Activated T-cell treated with anti-CD3 and anti-CD28 coated beads, Interleukin-2, amount 50 U/mL, for 24 hours (primary cell): Measurements from ENCODE around the gene LRRC15.

ENCODE experiments used
- DNase-seq: peaks from one replicate; pipeline ENCODE4 v3.0.0-alpha.2; 2020
- H3K27ac Mint-ChIP-seq: 2 replicates; pipeline ENCODE4 v1.8.0; 2020; ENCODE audit warnings: mild to moderate bottlenecking, mixed read lengths
- H3K27me3 Mint-ChIP-seq: 2 replicates; pipeline ENCODE4 v1.8.0; 2020; ENCODE audit warnings: mixed read lengths
- H3K36me3 Mint-ChIP-seq: 2 replicates; pipeline ENCODE4 v1.8.0; 2020; ENCODE audit warnings: low read depth, mixed read lengths
- H3K4me1 Mint-ChIP-seq: 2 replicates; pipeline ENCODE4 v1.8.0; 2020; ENCODE audit warnings: low read depth, mixed read lengths
- H3K4me3 Mint-ChIP-seq: 2 replicates; pipeline ENCODE4 v1.8.0; 2020; ENCODE audit warnings: mild to moderate bottlenecking, moderate library complexity, mixed read lengths
- H3K9me3 Mint-ChIP-seq: 2 replicates; pipeline ENCODE4 v1.8.0; 2020; ENCODE audit warnings: mixed read lengths

The LRRC15 gene

DNA sequence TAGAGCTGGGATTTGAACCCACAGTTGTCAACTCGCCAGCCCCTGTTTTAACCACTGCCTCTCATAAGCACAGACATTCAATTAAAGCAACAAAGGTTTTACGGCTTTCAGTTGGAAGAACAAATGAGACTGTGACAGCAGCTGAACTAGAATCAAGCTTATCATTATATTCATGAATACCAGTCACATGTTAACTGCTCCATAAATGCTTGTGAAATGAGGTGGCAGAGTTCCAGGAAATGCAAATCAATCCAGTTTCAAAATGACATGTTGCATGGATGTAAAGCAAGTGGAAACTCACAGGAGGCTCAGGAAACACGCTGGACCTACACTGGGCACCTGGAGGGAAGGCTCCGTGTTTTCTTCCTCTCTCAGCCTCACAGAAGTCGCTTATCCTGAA lies 25.7 kb upstream of the LRRC15 start:
- Mint-ChIP-seq H3K9me3 (peaks cover 7% of the 10 kb centered on the region), H3K27ac (no peak overlapping the region), H3K36me3 (no peaks in the 10 kb centered on the region), H3K4me1 (peaks cover 57% of the 10 kb centered on the region), H3K4me3 (no peak overlapping the region), H3K27me3 (peaks cover 28% of the 10 kb centered on the region)
- DNase-seq: no peak

DNA sequence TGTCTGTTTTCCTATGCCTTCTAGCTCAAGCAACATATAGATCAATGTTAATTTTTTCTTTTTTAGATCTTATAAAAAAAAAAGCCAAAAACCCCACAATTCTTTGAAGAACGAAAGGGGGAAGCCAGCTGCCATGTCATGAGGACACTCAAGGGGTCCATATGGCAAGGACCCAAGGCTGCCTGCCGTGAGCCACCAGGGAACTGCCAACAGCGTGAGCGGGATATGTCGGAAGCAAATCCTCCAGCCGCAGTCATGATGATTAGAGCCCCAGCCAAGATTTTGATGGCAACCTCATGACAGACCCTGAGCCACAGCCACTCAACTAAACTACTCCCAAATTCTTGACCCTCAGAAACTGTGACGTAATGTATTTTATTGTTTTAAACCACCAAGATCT lies 23.0 kb upstream of the LRRC15 start:
- no peak overlapping the region for H3K27ac Mint-ChIP-seq
- no peak overlapping the region for H3K4me3 Mint-ChIP-seq
- H3K9me3 Mint-ChIP-seq: peaks cover 10% of the 10 kb centered on the region
- peaks cover 14% of the 10 kb centered on the region for H3K27me3 Mint-ChIP-seq
- H3K4me1 Mint-ChIP-seq: peaks cover 30% of the 10 kb centered on the region
- no peak for DNase-seq
- H3K36me3 Mint-ChIP-seq: no peaks in the 10 kb centered on the region

DNA sequence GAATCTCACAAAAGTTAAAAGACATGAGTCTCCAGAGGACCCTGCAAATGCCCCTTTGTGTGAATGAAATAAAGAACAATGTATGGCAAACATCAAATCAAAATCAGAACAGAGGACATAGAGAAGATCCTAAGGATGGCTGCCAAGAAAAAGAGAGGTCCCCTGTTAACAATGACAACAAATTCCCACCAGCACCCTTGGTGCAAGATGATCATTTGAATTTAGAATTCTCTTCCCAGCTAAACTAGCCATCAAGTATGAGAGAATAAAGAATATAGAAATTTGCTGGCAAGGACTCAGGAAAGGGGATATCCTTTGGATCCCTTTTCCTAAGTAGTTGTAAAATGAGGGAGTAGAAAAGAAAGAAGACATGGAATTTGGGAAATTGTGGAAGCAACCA lies 21.3 kb upstream of the LRRC15 start:
- H3K4me3 Mint-ChIP-seq: no peak overlapping the region
- no peak for DNase-seq
- H3K36me3 Mint-ChIP-seq: no peaks in the 10 kb centered on the region
- peaks cover 15% of the 10 kb centered on the region for H3K4me1 Mint-ChIP-seq
- no peaks in the 10 kb centered on the region for H3K27me3 Mint-ChIP-seq
- H3K9me3 Mint-ChIP-seq: peaks cover 10% of the 10 kb centered on the region
- H3K27ac Mint-ChIP-seq: no peak overlapping the region

DNA sequence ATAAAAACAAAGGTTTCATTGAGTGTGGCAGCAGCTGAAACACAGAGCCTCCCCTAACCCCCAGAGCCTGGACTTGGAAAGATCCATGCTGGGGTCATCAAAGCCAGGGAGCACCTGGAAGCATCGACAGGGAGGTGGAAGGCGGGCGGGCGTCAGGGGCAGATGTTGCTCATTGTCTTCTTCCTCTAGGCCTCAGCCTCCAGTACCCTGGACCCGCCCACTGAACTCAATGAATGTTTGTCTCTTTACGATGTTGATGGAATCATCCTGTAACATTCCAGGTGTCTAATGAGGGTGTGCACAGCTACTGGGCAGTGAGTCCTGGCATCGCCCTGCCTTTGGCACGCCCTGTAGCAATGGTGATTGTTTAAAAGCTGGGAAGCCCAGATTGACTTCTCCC lies 19.7 kb upstream of the LRRC15 start:
- Mint-ChIP-seq H3K27ac (no peak overlapping the region), H3K9me3 (peaks cover 10% of the 10 kb centered on the region), H3K4me1 (no peaks in the 10 kb centered on the region), H3K36me3 (no peaks in the 10 kb centered on the region), H3K27me3 (no peaks in the 10 kb centered on the region), H3K4me3 (no peak overlapping the region)
- DNase-seq: peak; percentile 16

DNA sequence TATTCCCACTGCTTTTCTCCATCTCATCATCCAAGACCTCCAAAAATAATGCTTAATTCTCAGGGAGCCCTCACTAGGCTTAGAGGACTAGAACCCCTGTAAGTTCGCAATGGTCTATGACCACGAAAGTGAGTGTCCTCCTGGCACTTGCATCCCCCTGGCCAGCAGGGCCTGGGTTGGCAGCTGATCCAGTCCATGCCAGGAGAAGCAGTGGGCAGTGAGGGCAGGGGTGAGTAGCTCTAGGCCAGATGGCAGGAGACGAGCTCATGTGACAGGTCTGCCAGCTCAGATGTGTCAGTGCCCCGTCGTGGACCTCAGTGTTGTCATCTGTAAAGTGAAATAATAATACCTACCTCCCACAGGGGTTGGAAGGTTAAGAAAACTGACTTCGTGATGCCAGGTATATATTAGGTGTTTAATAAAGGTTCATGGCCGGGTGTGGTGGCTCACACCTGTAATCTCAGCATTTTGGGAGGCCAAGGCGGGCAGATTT lies 18.4 kb upstream of the LRRC15 start:
- no peak overlapping the region for H3K27ac Mint-ChIP-seq
- H3K36me3 Mint-ChIP-seq: no peaks in the 10 kb centered on the region
- H3K4me1 Mint-ChIP-seq: no peaks in the 10 kb centered on the region
- H3K4me3 Mint-ChIP-seq: no peak overlapping the region
- H3K27me3 Mint-ChIP-seq: no peaks in the 10 kb centered on the region
- peaks cover 10% of the 10 kb centered on the region for H3K9me3 Mint-ChIP-seq
- peak; percentile 12 for DNase-seq

DNA sequence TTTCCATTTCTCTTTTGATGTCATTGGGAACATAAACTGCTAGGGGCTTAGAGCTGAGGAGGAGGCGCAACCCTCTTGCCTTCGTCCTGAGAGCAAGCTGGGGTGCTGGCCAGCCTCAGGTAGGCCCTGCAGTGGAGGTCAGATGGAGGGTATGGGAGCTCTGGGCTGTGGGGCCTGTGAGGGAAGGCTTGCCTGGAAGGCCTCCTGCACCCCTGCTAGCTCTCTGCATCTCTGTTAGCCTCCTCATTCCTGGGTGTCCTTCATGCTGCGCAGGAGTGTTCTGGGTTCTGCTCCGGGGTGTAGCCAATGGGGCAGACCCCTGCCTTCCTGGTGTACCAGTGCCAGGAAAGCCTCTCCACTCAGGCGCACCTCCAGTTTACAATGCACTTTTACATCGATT lies 17.7 kb upstream of the LRRC15 start:
- peak; percentile 11 for DNase-seq
- H3K4me3 Mint-ChIP-seq: no peak overlapping the region
- H3K4me1 Mint-ChIP-seq: no peaks in the 10 kb centered on the region
- H3K9me3 Mint-ChIP-seq: peaks cover 10% of the 10 kb centered on the region
- no peak overlapping the region for H3K27ac Mint-ChIP-seq
- H3K27me3 Mint-ChIP-seq: no peaks in the 10 kb centered on the region
- H3K36me3 Mint-ChIP-seq: no peaks in the 10 kb centered on the region

DNA sequence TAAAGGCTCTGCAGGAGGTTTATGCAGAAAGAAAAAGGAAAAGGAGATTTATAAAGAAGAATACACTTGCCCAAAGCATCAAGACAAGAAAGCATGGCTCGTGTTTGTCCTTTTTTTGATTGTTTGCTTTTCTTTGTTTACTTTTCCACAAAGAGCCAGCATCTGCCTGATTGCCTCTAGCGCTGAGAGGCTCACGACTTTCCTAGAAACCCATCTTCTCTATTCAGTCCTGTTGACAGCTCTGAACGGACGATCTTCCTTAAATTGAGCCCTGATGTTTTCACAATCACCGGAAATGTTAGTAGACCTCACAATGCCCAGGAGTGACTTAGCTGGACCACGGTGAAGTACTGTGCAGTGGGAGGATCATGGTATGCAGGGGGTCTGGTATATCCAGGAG lies 17.1 kb upstream of the LRRC15 start:
- peaks cover 10% of the 10 kb centered on the region for H3K9me3 Mint-ChIP-seq
- H3K4me3 Mint-ChIP-seq: no peak overlapping the region
- DNase-seq: no peak
- H3K36me3 Mint-ChIP-seq: no peaks in the 10 kb centered on the region
- H3K27ac Mint-ChIP-seq: no peak overlapping the region
- no peaks in the 10 kb centered on the region for H3K27me3 Mint-ChIP-seq
- no peaks in the 10 kb centered on the region for H3K4me1 Mint-ChIP-seq

DNA sequence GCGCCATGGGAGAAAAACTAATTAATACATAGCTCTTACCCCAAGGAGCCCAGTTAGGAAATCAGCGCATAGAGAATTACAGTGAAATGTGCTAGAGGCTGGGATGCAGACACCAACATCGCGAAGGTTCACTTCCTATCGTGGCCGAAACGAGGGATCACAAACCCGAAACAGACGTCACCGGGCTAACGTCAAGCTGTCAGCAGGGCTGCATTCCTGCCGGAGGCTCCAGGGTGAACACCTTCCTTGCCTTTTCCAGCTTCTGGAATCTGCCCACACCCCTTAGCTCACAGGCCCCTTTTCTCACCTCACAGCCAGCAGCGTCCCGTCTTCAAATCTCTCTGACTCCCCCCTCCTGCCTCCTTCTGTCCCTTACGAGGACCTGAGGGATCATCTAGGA lies 16.5 kb upstream of the LRRC15 start:
- H3K9me3 Mint-ChIP-seq: peaks cover 10% of the 10 kb centered on the region
- no peak overlapping the region for H3K4me3 Mint-ChIP-seq
- no peak overlapping the region for H3K27ac Mint-ChIP-seq
- peak; percentile 8 for DNase-seq
- no peaks in the 10 kb centered on the region for H3K27me3 Mint-ChIP-seq
- no peaks in the 10 kb centered on the region for H3K36me3 Mint-ChIP-seq
- no peaks in the 10 kb centered on the region for H3K4me1 Mint-ChIP-seq

DNA sequence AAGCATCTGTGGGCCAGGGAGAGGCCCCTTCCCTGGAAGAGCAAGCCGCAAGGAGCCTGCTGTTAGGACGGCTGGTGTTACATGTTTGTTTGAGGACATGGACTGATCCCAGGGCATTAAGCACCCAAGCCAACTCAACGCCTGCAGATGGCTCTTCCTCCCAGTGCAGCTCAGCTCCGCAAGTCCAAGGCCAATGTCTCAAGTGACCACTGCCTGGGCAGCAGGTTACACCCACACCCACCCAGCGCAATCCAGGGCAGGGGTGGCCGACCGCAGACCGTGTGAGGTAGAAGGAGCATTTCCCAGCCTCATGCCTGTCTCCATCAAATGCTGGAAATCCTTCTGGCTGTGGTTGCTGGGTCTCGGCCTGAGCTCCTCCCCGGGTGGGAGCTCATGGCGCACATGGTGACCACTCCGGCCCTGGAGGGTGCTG lies 15.0 kb upstream of the LRRC15 start:
- Mint-ChIP-seq H3K4me3 (no peak overlapping the region), H3K9me3 (no peaks in the 10 kb centered on the region), H3K36me3 (no peaks in the 10 kb centered on the region), H3K27me3 (peaks cover 4% of the 10 kb centered on the region), H3K4me1 (no peaks in the 10 kb centered on the region), H3K27ac (no peak overlapping the region)
- DNase-seq: peak; percentile 6

DNA sequence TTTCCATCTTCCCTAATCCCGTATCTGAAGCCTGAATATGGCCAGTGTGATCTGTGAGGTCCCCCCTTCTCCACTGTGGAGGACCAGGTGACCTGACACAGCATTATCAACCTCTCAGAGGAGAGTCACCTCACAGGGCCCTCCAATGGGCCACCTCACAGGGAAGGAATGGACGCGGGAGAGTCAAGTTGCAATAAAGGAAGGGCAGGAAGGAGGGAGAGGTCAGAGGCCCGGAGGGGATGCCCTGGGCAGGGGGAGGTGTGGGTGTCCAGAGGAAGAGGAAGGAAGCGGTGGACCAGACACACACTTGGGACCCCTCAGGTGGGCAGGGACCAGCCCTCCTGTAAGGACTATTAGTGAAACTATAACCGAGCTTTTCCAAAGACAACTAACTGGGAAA lies 14.6 kb upstream of the LRRC15 start:
- peaks cover 4% of the 10 kb centered on the region for H3K27me3 Mint-ChIP-seq
- no peaks in the 10 kb centered on the region for H3K36me3 Mint-ChIP-seq
- peak; percentile 19 for DNase-seq
- no peak overlapping the region for H3K4me3 Mint-ChIP-seq
- no peak overlapping the region for H3K27ac Mint-ChIP-seq
- H3K9me3 Mint-ChIP-seq: no peaks in the 10 kb centered on the region
- H3K4me1 Mint-ChIP-seq: no peaks in the 10 kb centered on the region

DNA sequence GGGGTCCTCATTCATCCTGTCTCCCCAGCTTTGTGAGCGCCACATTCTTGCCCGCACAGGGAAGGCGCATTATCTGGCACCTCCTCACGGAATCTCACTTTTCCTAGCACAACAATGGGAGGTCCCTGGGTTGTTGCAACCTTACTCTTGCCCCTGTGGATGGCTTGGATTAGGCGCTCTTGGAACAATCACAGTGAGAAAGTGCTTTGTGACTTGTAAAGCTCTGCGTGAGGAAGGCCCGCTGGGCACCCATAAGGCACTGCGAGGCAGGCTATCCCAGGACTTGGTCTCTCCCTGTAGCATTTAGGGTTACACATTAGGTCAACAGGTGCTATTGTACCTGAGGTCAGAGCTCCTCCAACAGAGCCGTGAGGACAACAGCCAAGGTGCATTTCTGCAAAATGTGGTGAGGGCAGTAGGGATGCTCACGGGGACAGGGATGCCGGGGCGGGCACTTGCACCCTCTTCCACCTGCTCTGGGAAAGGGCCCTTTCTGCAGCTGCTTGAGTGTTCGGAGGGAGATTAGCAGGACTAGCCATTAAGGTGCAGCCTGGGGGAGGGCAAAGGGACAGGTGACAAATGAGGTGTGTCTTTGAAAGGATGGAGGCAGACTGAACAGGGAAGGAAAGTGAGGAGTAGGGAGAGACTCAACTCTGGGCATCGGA lies 13.9 kb upstream of the LRRC15 start:
- Mint-ChIP-seq H3K9me3 (no peaks in the 10 kb centered on the region), H3K4me3 (no peak overlapping the region), H3K36me3 (no peaks in the 10 kb centered on the region), H3K4me1 (no peaks in the 10 kb centered on the region), H3K27me3 (peaks cover 8% of the 10 kb centered on the region), H3K27ac (no peak overlapping the region)
- DNase-seq: no peak

DNA sequence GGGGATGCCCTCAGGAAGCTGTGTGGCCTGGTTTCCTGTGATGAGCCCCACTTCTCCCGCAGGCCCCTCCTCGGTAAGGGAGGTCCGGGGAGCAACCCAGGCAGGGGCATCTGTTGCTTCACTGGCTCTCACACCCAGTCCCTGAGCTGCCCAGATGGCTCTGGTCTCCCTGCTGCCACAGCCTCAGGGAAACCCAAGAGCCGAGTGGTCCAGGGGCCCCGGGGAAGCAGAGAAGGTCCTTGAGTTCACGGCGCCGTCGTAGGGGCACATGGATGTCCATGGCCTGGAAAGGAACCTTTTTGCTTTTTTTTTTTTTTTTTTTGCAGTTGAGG lies 13.3 kb upstream of the LRRC15 start:
- Mint-ChIP-seq H3K27ac (no peak overlapping the region), H3K27me3 (peaks cover 10% of the 10 kb centered on the region), H3K4me1 (no peaks in the 10 kb centered on the region), H3K36me3 (no peaks in the 10 kb centered on the region), H3K4me3 (no peak overlapping the region), H3K9me3 (no peaks in the 10 kb centered on the region)
- DNase-seq: peak; percentile 2

DNA sequence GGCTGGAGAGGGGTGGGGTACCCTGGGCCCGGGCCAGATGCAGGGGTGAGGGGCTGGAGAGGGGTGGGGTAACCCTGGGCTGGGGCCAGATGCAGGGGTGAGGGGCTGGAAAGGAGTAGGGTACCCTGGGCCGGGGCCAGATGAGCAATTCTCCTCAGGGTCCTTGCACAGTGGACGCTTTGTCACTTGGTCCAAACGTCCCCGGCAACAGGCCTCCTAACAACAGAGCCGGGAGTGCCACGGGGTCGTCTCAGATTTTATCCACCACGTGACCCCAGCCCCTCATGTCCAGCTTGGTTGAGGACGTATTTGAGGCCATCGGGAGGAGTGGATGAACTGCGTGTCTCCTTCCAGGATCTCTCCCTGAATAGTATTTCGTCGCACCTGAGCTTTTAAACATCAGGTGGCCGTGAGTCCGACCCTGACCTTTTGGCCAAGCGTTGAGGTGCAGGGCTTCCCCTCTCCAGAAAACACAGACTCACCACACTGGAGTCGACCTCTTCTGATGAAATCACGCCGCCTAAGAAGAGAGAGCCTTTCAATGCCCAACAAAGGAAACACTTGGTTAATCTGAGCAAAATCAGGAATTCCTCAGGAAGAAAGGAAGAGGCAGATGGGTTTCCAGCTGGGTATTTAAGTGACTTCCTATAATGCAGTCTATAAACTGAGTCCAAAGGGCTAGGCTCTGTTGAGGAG lies 12.8 kb upstream of the LRRC15 start:
- Mint-ChIP-seq H3K9me3 (no peaks in the 10 kb centered on the region), H3K36me3 (no peaks in the 10 kb centered on the region), H3K27ac (no peak overlapping the region), H3K27me3 (peaks cover 10% of the 10 kb centered on the region), H3K4me1 (no peaks in the 10 kb centered on the region), H3K4me3 (no peak overlapping the region)
- DNase-seq: peak; percentile 8

DNA sequence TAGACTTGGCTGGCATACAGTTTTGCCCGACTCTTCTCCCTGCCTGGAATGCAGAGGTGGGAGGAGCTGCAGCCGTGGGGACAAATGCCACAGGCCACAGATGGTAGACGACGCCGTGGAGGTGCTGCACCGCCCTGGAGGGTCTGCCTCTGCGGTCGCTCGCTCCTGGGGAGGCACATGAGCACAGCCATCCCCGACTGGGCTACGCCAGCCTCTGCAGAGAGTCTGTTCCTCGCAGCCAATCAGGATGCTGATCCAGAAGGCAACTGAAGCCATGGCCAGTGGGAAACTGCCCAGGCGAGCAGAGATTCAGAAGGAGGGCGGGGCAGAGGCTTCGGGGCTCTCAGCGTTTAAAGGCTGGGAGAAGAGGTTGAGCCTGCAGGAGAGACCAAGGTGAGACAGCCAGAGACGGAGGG lies 11.9 kb upstream of the LRRC15 start:
- no peaks in the 10 kb centered on the region for H3K36me3 Mint-ChIP-seq
- DNase-seq: peak; percentile 16
- H3K27me3 Mint-ChIP-seq: peaks cover 11% of the 10 kb centered on the region
- no peaks in the 10 kb centered on the region for H3K4me1 Mint-ChIP-seq
- no peak overlapping the region for H3K27ac Mint-ChIP-seq
- H3K4me3 Mint-ChIP-seq: no peak overlapping the region
- no peaks in the 10 kb centered on the region for H3K9me3 Mint-ChIP-seq

DNA sequence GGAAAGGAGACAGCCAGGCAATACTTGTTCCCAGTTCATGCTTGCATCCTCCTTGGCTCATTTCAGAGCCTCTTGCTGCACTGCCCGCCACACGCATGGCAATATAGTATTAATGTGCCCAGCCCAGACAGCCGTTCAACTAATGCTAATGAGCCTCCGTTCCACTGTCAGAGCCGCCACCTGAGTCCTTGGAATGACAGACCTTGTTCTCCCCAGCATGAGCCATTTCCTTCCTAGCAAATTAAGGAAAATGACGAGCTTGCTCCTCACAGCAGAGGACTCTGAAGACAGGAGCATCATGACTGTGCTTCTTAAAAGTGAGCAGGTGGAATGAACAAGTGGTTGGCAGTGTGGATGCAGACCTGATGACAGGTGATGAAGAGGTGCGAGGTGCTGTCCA lies 10.8 kb upstream of the LRRC15 start:
- H3K4me1 Mint-ChIP-seq: no peaks in the 10 kb centered on the region
- peaks cover 16% of the 10 kb centered on the region for H3K27me3 Mint-ChIP-seq
- H3K9me3 Mint-ChIP-seq: no peaks in the 10 kb centered on the region
- no peak overlapping the region for H3K4me3 Mint-ChIP-seq
- DNase-seq: peak; percentile 14
- H3K27ac Mint-ChIP-seq: no peak overlapping the region
- H3K36me3 Mint-ChIP-seq: no peaks in the 10 kb centered on the region
